Right renal cortex interstitium (tissue), 3 donors: ENCODE results near the gene ROCK2. TPM values are rescaled to one million over a fixed set of nuclear protein-coding genes. Genes with fewer than 3 reads are reported as not detected.

Experiments used
- DNase-seq, 3 donors: peaks; one replicate each; pipeline ENCODE4 v3.0.0-alpha.2; 2013; ENCODE audit warnings: low read depth in 3 of 3, low spot score in 2 of 3
- polyA plus RNA-seq, 3 donors: library from polyadenylated mRNA; unstranded; fragments of 120-200 nt; gene quantifications; one replicate each; pipeline ENCODE4 v1.2.1, GENCODE V29; 2013; ENCODE audit not compliant: insufficient read length in 3 of 3

The ROCK2 gene
- polyA plus RNA-seq, 3 donors = 39.1 to 44.1 (median 42.1) TPM

GRCh38 chr2:11132036-11132671, 212.3 kb downstream of the ROCK2 start:
- no peak for DNase-seq

- DNase-seq = no peak
Measured at GRCh38 chr2:11131166-11131920, 213.1 kb downstream of the ROCK2 start.

Other genes starting within 250 kb of the ROCK2 start
- gene SLC66A3, start 189.2 kb downstream of the ROCK2 start, polyA plus RNA-seq = 10 to 100 TPM; 21.9 to 25.0 (median 25.0) TPM
- gene E2F6, start 121.5 kb upstream of the ROCK2 start, polyA plus RNA-seq = 10 to 100 TPM; 21.5 to 24.4 (median 23.3) TPM
- gene GREB1, start 189.4 kb upstream of the ROCK2 start, polyA plus RNA-seq = 10 to 100 TPM; 10.8 to 11.0 (median 10.8) TPM